NCI-H1048 (cell line): ENCODE measurements around the gene ADGRL2.

Experiments used
- DNase-seq: peaks from one replicate; lab custom pipeline; 2025; lab: John Stamatoyannopoulos, UW

ADGRL2 gene

DNA sequence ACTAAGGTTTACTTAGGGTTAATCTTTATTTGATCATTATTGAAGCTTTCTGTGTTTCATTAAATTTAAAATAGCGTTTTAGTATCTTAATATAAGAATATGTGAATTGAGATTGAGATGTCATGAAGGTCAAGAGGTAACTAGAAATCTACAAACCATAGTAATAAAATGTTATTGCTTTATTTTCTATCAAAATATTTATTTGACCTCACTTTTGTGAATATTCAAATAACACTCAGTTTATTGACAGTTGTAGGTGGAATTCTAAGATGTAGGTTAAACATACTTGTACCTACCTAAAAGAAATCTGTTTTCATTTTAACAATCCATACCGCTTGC, 5.7 kb downstream of the ADGRL2 start:
- no peak for DNase-seq

DNA sequence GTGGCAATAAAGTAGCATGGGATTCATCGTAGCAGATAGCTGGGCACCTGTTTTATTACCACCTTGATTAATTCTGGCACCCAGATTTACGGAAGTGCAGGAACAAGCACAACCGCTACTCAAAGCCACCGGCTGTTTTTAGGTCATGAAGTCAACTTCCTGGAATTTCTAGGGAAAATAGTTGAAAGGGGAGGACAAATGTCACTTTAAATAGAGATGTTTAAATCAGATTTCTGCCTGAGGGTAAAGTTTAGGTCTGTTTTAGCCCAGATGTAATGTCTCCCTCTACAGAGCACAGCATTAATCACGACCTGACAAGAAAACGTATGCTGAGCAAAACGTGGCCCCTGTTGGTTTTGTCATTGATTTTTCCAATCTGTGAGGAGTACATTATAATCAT, 8.0 kb downstream of the ADGRL2 start:
- no peak for DNase-seq

DNA sequence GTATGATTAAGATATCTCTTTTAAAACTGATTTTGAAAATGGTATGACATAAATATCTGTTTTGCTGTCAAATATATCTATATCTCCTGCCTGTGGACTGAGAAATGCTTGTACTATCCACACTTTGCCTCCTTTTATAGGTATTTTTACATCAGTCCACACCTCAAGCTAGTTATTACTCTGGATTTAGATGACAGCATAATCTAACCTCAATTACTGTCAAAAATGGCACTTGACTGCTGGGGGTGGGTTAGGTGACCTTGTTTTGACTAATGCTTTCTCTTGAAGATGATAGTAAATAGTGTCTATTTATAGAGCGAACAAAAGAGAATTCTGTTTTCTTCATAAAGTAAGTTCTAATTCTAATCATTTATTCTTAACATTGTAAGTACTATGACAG, 9.1 kb downstream of the ADGRL2 start:
- no peak for DNase-seq

DNA sequence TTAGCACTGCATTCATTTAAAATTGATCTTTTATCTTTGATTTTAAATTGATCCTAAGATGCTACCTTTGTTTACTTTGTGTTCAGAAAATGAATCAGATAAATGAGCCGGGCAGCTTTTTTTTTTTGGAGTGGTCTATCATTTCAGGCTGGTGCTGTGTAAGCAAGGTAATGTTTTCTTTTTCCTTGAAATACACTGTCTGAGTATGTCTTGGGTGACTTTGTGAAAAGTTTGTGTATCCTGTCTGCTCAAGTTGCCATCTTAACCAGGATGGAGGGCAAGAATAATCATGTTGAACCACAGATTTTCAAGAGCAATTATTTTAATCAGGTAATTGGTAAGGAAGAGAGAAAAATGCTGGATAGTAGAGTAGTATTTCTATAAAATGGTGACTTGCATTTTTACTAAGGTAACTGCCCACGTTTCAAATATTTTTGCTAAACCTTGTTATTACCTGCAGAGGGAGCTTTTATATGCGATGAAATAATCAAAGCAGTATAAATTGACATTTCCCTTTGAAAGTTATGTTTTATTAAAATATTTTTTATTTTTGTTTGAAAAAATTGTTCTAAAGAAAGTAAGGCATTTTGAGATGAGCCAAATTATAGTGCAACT, 11.1 kb downstream of the ADGRL2 start:
- DNase-seq: no peak

DNA sequence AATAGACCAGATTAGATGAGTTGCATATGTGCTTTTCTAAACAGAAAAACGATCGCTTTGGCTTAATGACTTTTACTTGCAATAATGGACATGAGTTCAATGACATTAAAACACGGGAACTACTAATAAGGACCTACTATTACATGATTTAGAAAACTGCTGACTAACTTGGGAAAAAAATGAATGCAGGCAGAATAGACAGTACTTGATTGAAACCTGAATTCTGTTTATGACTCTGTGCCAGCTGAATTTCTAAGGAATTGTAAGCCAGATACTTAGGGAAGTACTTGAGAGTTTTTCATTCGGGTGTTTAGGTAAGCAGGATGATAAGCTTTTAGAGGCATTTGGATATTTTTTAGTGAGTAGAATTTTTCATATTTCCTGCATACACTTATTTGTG, 12.0 kb downstream of the ADGRL2 start:
- DNase-seq: no peak

DNA sequence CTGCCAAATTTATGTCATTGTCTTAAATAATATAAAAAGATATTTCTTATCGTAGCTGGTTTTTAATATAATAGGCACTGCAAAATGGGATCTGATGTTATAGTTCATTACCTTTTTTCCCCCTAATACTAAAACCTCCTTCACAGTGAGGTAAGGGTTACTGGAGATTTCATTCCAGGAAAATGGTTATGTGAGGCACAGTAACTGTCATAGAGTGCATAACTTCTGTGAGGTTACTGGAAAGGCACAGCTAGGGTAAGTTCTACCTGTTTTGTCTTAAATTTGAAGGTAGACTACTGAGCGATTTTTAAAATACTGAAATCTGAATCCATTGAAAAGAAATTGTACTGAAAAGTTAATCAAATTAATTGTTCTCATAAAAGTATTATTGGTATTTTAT, 13.0 kb downstream of the ADGRL2 start:
- DNase-seq: no peak

DNA sequence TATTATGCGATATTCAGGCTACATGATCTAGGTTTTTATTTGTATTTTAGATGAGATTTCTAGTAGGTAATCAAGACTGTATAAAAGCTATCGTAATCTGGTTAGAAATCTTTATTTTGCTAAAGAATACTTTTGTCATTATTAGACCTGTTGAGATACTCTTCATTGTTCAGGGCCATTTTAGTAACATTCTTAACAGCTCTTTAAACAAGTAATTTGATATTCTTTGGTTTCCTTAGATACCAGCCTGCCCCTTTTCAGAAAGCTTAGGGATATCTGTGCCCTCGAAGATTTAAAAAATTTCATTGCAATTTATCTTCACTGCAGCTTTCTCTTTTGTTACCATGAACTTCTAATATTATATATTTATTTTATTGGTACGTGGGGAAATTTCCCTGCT, 18.9 kb downstream of the ADGRL2 start:
- DNase-seq: no peak

DNA sequence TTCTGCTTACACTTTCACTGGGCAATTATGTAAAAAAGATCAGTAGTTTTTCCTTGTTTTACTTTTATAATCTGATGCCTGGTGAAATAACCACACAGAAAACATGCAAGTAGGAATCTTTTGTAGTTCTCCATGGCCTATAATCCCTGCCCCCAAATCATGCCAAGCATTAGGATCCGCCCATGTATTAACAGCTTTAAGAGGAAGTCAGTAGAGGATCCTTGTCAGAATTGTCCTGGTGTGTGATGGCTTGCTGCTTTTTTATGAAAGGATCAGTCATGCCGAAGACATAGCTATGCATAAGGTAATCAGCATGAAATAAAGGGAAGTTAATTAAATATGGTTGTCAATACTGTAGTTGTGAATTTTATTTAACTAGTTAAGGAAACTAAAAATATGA, 20.0 kb downstream of the ADGRL2 start:
- DNase-seq: no peak

DNA sequence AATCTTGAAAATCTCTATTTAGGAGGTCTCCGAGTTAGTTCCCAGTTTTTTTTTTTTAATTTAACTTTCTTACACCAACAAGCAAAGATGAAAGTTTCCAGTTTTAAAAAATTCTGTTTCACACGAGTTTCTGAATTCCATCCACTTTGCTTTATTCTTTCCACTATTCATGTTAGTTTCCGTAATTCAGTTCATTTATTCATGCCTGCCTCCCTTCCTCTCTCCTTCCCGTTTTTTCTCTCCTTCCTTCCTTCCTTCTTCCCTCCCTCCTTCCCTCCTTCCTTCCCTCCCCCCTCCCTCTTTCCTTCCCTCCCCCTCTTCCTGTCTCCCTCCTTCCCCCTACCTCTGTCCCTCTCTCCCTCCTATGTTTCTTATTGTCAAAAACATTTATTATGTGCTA, 22.3 kb downstream of the ADGRL2 start:
- DNase-seq: no peak

DNA sequence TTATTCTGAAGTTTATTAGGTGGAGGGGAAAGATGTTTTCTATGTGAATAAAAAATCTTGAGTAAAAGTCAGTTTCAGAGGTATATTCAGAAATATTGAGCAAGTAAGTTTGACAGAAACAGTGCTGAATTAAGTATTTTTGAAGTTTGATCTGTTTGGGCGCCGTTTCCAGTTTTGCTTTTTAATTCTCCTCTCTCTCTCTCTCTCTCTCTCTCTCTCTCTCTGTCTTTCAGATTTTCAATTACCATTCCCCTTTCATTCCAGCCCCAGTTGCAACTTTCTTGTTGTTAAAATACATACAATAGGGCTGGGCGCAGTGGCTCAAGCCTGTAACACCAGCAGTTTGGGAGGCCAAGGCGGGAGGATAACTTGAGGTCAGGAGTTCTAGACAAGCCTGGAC, 24.0 kb downstream of the ADGRL2 start:
- DNase-seq: no peak

DNA sequence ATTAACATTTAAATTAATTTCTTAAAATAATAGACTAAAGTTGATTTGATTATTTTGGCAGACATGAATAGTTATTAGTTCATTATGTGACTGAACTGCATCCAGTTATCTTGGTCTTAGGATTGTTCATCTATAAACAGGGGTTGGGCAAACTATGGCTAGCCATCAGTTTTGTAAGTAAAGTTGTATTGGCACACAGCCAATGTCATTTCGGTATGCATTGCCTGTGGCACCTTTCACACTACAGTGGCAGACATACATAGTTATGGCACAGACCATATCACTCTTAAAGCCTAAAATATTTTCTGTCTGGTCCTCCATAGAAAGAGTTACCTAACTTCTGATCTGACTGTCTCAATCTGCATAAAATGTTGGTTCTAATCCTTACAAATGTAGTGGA, 27.2 kb downstream of the ADGRL2 start:
- no peak for DNase-seq

DNA sequence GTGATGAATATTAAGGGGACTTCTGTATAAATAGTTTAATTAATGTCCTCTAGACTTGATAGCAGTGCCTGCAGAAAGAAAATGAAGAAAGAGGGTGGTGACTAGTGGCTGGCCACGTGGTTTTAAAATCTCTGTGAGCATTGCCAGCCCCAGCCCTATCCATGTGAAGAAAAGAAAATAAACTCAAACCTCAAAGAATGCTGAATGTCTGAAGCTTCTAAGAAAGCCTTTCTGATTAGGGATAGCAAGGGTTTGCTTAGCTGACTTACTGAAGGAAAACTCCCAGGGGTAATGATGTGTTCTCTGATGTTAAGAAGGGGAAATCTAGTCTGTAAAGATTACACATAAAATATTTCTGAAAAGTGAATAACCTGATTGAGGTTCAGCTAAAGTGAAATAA, 31.8 kb downstream of the ADGRL2 start:
- no peak for DNase-seq

DNA sequence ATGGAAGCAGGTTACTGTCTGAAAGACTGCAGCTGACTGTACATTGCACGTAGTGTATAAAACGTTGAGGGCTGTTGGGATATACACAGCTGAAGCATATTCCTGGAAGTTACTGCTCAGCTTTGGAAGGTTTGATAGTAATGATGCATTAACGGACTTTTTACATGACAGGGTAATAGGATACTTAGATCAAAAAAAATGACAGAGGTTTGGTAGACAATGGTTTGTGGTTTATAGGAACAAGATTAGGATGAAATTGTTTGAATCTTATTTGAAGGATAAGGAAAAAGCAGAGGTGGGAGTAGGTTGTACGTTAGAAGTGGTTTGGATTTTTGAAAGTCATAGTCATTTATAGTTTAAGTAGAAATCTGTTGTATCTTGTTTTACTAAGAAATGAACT, 33.0 kb downstream of the ADGRL2 start:
- no peak for DNase-seq

DNA sequence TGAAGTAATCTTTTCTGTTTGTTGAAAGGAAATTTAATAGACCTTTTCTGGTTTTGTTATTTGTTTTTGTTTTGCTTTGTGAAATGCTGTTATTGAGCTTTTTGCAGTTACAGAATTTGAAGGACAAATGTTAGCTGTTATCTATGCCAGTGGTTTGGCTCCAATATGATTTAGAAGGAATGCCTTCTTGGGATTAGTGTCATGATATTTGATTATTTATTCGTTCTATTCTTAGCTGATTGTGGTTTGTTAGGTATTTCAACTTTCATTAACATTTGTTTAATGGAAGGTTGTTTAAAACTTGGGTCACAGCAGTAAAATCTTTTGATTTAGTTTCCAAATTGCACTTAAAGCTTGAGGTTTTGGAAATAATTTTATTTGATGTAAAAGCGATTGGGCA, 33.5 kb downstream of the ADGRL2 start:
- no peak for DNase-seq

DNA sequence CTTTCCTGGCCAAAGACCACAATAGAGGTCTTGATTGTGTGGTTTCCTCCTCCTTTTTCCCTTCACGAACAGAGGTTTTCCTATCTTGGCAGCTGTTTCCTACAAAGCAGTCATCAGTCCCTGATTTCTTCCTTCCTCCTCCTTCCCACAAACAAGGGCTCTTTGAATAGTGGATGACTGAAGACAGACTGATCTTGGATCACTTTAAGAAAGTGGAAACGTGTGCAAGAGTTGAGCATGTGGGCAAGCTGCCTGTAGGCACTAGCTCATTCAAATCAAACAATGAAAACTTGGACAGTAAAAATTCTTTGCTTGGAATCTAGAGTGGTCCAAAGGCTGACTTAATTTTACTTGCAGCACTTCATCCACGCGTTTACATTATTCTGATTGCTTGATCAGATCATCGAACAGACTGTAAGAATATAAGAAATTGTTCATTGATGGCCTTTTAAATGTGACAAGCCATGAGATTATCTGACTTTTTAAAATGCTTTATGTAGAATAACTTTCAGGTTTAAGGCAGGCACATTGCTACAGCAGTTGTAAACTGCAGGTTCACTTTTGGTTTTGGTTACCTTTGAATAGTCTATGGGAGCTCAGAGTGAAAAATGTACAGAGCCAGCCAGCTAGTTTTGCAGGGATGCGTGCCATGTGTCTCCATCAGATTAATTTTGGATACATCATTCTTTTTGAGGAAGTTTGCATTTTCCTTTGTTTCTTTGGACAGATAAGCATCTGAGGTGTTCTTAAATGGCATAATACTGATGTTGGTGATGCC, 34.4 kb downstream of the ADGRL2 start:
- DNase-seq: no peak

DNA sequence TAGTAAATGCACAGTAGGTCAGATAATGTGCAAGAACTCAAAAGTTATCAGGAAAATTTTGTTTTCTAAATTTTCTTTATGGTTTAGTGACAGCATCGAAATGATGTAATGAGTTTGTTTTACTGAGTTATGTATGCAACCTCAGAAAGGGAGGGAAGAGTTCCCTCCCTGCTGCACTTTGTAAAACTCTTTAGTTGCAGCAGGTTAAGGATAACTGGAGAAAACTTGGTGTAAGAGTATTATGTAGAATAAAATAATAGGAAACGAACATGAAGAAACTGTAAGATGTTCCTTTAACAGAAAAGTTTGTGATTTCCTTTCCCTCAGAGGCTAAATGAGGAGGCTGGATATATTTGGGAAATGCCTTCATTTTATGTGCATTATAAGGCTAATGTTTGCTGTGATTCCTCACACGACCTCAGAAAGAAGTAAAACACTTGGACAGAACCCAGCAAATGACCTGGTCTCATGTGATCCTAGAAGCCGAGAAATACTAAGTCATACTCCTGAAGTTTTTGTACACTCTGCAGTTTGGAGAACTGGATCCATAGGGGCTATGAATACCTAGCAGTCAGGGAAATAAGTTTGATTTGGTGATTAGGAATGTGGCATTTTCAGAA, 35.4 kb downstream of the ADGRL2 start:
- no peak for DNase-seq

DNA sequence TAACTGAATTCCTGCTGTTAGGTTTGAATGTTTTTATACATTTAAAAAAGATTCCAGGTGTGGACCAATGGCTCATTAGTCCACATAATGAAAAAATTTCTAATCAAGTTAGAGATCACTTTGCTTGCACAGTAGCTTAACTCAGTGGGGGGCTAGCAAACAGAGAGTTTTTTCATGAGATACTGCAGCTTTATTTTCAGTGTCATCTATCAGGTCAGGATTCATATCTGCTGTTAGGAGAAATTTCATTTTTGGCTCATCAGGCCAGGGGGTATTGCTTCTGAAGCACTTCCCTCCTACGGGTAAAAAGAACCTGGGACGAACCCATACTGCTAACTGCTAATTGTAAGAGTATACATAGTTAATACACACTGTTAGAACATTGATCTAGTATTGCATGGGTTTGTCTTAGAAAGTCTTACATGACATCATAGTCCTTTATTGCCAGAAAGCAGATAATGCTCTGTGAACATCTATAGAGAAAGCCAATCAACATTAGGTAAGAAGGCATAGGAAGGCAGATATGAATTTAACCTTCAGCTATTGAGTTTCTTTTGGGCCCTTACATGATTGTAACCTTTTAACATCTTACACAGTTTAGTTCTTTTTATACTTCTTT, 38.0 kb downstream of the ADGRL2 start:
- DNase-seq: no peak

DNA sequence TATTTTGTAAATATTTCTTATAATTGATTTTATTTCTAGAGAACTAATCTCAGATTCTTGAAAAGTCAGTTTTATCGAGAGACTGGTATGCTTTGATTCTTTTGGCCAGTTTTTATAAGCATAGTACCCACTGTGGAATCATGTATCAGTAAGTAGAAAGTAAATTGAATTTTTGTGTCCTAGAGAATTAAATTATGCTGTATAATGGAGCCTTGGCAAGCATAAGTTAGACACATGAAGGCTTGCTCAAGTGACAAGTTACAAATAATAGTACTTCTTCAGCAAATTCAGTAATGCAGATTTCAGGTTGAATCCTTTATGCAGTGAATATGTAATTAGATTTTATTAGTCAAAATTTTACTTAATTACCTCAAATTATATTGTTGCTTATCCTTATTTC, 40.1 kb downstream of the ADGRL2 start:
- DNase-seq: no peak

DNA sequence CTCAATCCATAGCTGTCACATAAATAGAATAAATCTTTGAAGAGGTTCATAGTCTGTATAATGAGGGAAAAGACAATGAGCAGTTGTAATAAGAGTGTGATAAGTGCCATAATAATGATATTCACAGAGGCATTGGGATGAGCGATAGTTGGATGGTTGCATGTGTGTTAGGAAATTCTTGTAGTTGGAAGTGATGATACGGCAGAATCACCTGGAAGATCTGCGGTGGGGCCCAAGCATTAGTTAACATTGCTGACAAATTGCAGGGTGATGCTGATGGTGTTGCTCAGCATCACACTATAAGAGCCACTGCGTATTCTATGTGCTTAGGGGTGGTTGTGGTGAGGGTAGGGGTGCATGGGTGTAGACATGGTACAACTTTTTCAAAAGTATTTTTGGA, 41.1 kb downstream of the ADGRL2 start:
- no peak for DNase-seq

DNA sequence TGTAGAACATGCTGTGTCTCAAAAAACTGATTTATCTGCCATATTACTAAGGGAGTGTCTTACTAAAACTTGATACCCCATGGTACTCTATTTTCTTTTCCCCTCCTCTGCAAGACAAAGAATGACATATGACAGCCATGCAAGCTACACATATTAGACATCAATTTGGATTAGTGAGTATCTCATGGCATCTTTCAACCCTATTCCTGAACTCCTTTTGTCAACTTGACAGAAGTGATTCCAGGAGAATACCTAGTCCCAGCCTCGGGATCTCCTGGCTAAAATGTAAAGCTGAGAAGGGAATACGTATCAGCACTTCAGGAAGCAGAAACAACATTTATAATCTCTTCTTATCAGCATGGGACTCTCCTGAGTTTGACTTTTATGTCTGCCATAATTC, 43.7 kb downstream of the ADGRL2 start:
- no peak for DNase-seq

DNA sequence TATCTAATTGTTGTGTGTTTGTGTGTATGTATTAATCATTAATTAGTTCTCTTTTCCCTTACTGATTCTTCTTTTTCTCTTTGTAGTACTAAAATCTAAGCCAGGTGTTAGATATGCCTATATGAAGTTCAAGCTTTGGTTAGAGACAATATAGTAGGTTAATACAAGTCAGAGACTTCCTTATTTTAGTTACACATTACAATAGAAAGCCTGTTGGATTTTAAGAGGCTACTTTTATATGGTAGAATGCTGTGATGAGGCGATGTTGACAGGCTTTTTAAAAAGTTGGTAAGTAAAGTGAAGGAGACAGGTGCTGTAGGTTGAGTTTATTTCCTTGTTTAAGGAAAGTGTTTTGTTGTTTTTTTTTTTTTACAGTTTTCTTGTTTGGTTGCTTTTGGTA, 45.9 kb downstream of the ADGRL2 start:
- DNase-seq: no peak

DNA sequence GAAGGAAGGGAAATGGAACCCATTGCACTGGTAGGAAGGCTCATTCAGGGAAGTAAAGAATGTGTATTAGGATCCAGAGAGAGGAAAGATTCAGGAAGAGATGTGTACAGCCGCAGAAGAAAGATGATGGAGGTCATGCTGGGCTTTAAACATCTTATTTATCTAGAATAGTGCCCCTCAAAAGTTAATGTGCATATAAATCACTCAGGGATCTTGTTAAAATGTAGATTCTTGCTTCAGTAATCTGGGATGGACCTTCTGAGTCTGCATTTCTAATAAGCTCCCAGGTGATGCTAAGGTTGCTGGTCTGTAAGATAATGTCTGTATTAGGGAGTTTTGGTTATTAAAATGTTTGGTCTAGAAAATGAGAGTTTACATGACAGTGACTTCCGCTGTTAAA, 46.3 kb downstream of the ADGRL2 start:
- DNase-seq: no peak
